Loucy (cell line): ENCODE measurements around the gene SNAPC4.

ENCODE experiments used
- H2AFZ ChIP-seq: fragments of 200-600 bp; sonication (generic); 2 replicates; pipeline ENCODE4 v1.6.0; 2016; ENCODE audit warnings: antibody characterized with exemption, mild to moderate bottlenecking, low read length, moderate library complexity
- H3F3A ChIP-seq: fragments of 200-600 bp; 2 replicates; pipeline ENCODE4 v1.6.0; 2016; ENCODE audit warnings: antibody characterized with exemption, low read depth, mild to moderate bottlenecking
- H3K27me3 ChIP-seq: fragments of 200-600 bp; sonication (generic); 2 replicates; pipeline ENCODE4 v1.6.1; 2014; ENCODE audit warnings: low read length, mild to moderate bottlenecking; ENCODE audit not compliant: insufficient read depth, poor library complexity, severe bottlenecking
- H3K36me3 ChIP-seq: fragments of 200-600 bp; sonication (generic); 2 replicates; pipeline ENCODE4 v1.6.1; 2016; ENCODE audit warnings: low read length; ENCODE audit not compliant: insufficient read depth
- H3K4me1 ChIP-seq: fragments of 200-600 bp; sonication (generic); 2 replicates; pipeline ENCODE4 v1.5.1; 2014; ENCODE audit warnings: low read length, mild to moderate bottlenecking; ENCODE audit not compliant: insufficient read depth, poor library complexity, severe bottlenecking
- H3K4me2 ChIP-seq: fragments of 200-600 bp; sonication (generic); 2 replicates; pipeline ENCODE4 v1.6.0; 2014; ENCODE audit warnings: antibody characterized with exemption, low read length, low read depth, mild to moderate bottlenecking; ENCODE audit not compliant: poor library complexity, severe bottlenecking
- H3K4me3 ChIP-seq: fragments of 200-600 bp; sonication (generic); 2 replicates; pipeline ENCODE4 v1.5.1; 2014; ENCODE audit warnings: low read length, mild to moderate bottlenecking, mixed read lengths; ENCODE audit not compliant: poor library complexity, severe bottlenecking
- H3K79me2 ChIP-seq: fragments of 200-600 bp; sonication (generic); 2 replicates; pipeline ENCODE4 v1.6.1; 2014; ENCODE audit warnings: low read length; ENCODE audit not compliant: insufficient read depth
- H3K9ac ChIP-seq: fragments of 200-600 bp; sonication (generic); 2 replicates; pipeline ENCODE4 v1.6.0; 2014; ENCODE audit warnings: mild to moderate bottlenecking, low read depth, low read length, moderate library complexity; ENCODE audit not compliant: poor library complexity, severe bottlenecking
- H3K9me2 ChIP-seq: fragments of 200-600 bp; sonication (generic); replicated peaks from 2 replicates; pipeline ENCODE4 v1.6.1; 2016; ENCODE audit warnings: low read depth, low read length, mixed read lengths
- H3K9me3 ChIP-seq: fragments of 200-600 bp; sonication (generic); 2 replicates; pipeline ENCODE4 v1.6.1; 2014; ENCODE audit warnings: mild to moderate bottlenecking, antibody characterized with exemption, low read length, low read depth; ENCODE audit not compliant: insufficient read depth
- H4K20me1 ChIP-seq: fragments of 200-600 bp; sonication (generic); 2 replicates; pipeline ENCODE4 v1.6.0; 2014; ENCODE audit warnings: antibody characterized with exemption, low read length, mild to moderate bottlenecking; ENCODE audit not compliant: insufficient read depth, poor library complexity, severe bottlenecking
- EZH2phosphoT487 ChIP-seq: fragments of 200-600 bp; IDR thresholded peaks from 2 replicates; pipeline ENCODE4 v1.6.1; 2018; ENCODE audit warnings: antibody characterized with exemption, mild to moderate bottlenecking, moderate library complexity, borderline replicate concordance
- TF ChIP-seq, protein P1 (sequence below): fragments of 200-600 bp; sonication (generic); conservative IDR thresholded peaks from 2 replicates; pipeline ENCODE4 v1.5.1; 2014; ENCODE audit warnings: mild to moderate bottlenecking, antibody characterized with exemption, low read length

Gene SNAPC4

GRCh38 chr9:136443087-136443486 is 43.1 kb upstream of the SNAPC4 start:
- Histone ChIP-seq H3K9me3 (no peaks in the 10 kb centered on the region), H3K79me2 (peaks cover 15% of the 10 kb centered on the region), H3K4me1 (peaks cover 9% of the 10 kb centered on the region), H3K9ac (no peak overlapping the region), H3K27me3 (no peaks in the 10 kb centered on the region), H3K4me3 (no peak overlapping the region), H3K9me2 (no peaks in the 10 kb centered on the region), H3F3A (no peaks in the 10 kb centered on the region), H3K36me3 (peaks cover 54% of the 10 kb centered on the region; the same call in 1 of the 2 replicates), H3K4me2 (no peak overlapping the region), H2AFZ (no peak overlapping the region), H4K20me1 (peaks cover 15% of the 10 kb centered on the region)
- TF ChIP-seq, protein P1, sequence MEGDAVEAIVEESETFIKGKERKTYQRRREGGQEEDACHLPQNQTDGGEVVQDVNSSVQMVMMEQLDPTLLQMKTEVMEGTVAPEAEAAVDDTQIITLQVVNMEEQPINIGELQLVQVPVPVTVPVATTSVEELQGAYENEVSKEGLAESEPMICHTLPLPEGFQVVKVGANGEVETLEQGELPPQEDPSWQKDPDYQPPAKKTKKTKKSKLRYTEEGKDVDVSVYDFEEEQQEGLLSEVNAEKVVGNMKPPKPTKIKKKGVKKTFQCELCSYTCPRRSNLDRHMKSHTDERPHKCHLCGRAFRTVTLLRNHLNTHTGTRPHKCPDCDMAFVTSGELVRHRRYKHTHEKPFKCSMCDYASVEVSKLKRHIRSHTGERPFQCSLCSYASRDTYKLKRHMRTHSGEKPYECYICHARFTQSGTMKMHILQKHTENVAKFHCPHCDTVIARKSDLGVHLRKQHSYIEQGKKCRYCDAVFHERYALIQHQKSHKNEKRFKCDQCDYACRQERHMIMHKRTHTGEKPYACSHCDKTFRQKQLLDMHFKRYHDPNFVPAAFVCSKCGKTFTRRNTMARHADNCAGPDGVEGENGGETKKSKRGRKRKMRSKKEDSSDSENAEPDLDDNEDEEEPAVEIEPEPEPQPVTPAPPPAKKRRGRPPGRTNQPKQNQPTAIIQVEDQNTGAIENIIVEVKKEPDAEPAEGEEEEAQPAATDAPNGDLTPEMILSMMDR, result no peak
- no peak for TF ChIP-seq EZH2phosphoT487

DNA sequence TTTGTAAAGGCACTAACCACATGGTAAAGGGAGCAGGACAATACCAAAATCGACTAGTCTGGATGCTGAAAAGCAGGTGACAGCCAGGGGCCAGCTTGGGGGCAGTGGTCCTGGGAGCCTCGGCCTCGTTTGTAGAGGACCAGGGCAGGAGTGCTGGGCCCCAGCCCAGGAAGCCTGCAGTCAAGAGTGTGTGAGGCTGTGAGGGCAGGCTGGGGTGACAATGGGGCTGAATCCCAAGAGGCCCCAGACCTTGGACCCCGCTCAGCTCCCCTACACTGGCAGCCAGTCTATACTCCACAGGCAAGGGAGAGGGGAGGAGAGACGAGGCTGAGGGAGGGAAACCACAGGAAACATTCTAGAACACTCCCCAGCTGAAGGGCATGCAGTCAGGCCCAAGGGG is 42.3 kb upstream of the SNAPC4 start:
- no peak for TF ChIP-seq EZH2phosphoT487
- TF ChIP-seq, protein P1, result no peak
- Histone ChIP-seq H3K9me2 (no peaks in the 10 kb centered on the region), H3K9me3 (no peaks in the 10 kb centered on the region), H4K20me1 (peaks cover 23% of the 10 kb centered on the region), H3K4me1 (peaks cover 17% of the 10 kb centered on the region), H3K4me3 (no peak overlapping the region), H3K9ac (no peak overlapping the region), H3F3A (no peaks in the 10 kb centered on the region), H3K4me2 (no peak overlapping the region), H3K27me3 (no peaks in the 10 kb centered on the region), H3K79me2 (peaks cover 23% of the 10 kb centered on the region), H3K36me3 (peaks cover 50% of the 10 kb centered on the region; the same call in 1 of the 2 replicates), H2AFZ (no peak overlapping the region)

GRCh38 chr9:136441681-136442245 is 41.8 kb upstream of the SNAPC4 start:
- Histone ChIP-seq H3K9me3 (no peaks in the 10 kb centered on the region), H3K79me2 (peaks cover 28% of the 10 kb centered on the region), H4K20me1 (peaks cover 28% of the 10 kb centered on the region), H3K36me3 (peaks cover 45% of the 10 kb centered on the region; the same call in 1 of the 2 replicates), H3K4me1 (peaks cover 22% of the 10 kb centered on the region), H3K4me3 (no peak overlapping the region), H3K27me3 (no peaks in the 10 kb centered on the region), H3F3A (no peaks in the 10 kb centered on the region), H3K9ac (no peak overlapping the region), H3K4me2 (no peak overlapping the region), H3K9me2 (no peaks in the 10 kb centered on the region), H2AFZ (no peak overlapping the region)
- no peak for TF ChIP-seq EZH2phosphoT487
- TF ChIP-seq, protein P1, result no peak
